GM12878 (cell line): Measurements from ENCODE around the gene SLC44A4.

Source experiments
- BRCA1 ChIP-seq: IDR thresholded peaks from 2 replicates; pipeline ENCODE4 v1.6.1; 2011; ENCODE audit warnings: low read depth, low read length, improper control_type of control experiment
- EZH2 ChIP-seq: IDR thresholded peaks from 2 replicates; pipeline ENCODE4 v1.6.1; 2012; ENCODE audit warnings: low read depth, mild to moderate bottlenecking, control low read depth, inconsistent platforms, low read length, borderline replicate concordance; ENCODE audit not compliant: control insufficient read depth
- POLR2A ChIP-seq: IDR thresholded peaks from 2 replicates; pipeline ENCODE4 v1.6.1; 2011; ENCODE audit warnings: low read depth, mild to moderate bottlenecking, low read length
- REST ChIP-seq: IDR thresholded peaks from 2 replicates; pipeline ENCODE4 v1.6.1; 2012; ENCODE audit warnings: mild to moderate bottlenecking, low read depth, low read length
- RUNX3 ChIP-seq: IDR thresholded peaks from 2 replicates; pipeline ENCODE4 v1.6.1; 2012; ENCODE audit warnings: low read length, inconsistent platforms

- no peak for TF ChIP-seq POLR2A
- TF ChIP-seq REST: no peak
- no peak for TF ChIP-seq EZH2
- no peak for TF ChIP-seq RUNX3
- TF ChIP-seq BRCA1: no peak
Measured at GRCh38 chr6:31918069-31918720, 39.4 kb upstream of the SLC44A4 start.
